GM19351 (cell line): ENCODE data around the gene AREG.

ENCODE experiments used
- ATAC-seq: cut with Tn5 transposase; IDR thresholded peaks from one replicate; pipeline ENCODE4 v1.9.1; 2021; ENCODE audit warnings: mild to moderate bottlenecking, moderate library complexity; ENCODE audit not compliant: unreplicated experiment

The AREG gene

DNA sequence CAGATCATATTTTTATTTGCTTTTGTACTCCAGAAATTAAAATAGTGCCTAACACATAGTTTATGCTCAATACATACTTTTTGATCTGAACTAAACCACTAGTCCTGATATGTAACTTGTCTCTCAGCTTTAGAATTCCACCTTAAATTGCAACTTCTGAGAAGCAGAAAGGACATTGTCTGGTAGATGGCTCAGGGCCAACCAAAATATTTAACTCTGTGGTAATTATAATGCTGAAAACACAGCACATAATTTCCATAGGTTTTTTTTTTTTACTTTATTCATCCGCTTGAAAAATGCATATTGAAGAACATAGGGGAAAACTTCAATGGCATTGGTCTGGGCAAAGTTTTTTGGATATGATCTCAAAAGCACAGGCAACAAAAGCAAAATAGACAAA is 59.3 kb downstream of the AREG start:
- ATAC-seq = no peak
